GM21423 (cell line): ENCODE results near the gene HDGFL2.

Experiments
- ATAC-seq: cut with Tn5 transposase; IDR thresholded peaks from one replicate; pipeline ENCODE4 v1.9.1; 2021; ENCODE audit warnings: mild to moderate bottlenecking, moderate library complexity; ENCODE audit not compliant: unreplicated experiment

The HDGFL2 gene

DNA sequence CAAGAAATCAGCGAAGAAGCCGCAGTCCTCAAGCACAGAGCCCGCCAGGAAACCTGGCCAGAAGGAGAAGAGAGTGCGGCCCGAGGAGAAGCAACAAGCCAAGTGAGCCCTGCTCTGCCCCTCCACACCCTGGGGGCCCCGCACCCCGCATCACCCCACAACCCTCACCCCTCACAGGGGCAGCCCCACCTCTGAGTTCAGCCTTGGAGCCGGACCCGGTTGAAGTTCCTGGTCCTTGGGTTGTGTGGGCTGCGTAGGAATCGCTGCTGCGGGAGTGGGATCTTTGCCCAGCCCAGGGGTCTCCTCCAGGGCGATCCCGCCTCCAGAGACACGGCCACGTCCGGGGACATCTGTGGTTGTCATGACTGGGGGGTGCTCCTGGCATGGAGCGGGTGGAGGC lies 24.2 kb downstream of the HDGFL2 start:
- ATAC-seq = no peak

DNA sequence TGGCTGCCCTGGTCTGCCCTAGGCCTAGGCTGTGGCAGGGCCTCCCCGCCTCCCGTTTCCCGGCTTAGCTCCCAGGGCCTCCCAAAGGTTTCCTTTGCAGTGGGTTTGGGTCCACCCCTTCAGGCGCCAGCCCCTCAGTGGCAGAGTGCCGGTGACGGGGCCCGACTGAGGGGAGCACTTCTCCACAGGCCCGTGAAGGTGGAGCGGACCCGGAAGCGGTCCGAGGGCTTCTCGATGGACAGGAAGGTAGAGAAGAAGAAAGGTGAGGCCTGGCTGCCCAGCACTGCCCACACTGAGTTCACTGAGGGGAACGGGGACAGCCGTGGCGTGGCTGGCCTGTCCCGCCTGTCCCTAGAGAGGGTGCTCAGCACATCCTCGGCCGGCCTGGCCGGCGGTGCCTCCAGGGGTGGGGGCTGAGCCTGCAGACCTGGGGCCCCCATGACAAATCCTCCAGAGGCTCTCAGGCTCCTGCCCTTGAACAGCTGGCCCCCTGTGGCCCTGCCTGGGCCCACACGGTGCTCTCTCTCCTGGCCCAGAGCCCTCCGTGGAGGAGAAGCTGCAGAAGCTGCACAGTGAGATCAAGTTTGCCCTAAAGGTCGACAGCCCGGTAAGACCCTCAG lies 25.8 kb downstream of the HDGFL2 start:
- no peak for ATAC-seq

DNA sequence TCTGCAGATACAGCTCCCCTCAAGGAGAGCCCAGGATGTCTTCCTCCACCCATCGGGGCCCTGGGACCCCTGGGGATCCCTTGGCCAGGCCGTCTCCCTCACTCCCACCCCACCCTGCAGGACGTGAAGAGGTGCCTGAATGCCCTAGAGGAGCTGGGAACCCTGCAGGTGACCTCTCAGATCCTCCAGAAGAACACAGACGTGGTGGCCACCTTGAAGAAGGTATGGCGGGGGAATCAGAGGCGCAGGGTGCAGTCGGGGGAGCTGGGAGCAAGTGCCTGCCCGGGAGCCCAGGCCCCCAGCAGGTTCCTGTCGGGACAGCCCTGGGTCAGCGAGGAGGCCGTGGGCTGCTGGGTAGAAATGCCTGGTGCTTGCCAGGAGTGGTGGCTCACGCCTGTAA lies 26.6 kb downstream of the HDGFL2 start:
- no peak for ATAC-seq

DNA sequence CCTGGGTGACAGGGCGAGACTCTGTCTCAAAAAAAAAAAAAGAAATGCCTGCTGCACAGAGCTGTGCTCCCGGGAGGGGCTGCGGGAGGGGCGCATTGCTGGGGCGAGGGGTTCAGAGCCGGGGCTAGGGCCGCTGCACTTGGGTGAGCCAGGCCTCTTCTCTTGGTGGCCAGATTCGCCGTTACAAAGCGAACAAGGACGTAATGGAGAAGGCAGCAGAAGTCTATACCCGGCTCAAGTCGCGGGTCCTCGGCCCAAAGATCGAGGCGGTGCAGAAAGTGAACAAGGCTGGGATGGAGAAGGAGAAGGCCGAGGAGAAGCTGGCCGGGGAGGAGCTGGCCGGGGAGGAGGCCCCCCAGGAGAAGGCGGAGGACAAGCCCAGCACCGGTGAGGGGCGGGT lies 27.2 kb downstream of the HDGFL2 start:
- ATAC-seq = no peak

DNA sequence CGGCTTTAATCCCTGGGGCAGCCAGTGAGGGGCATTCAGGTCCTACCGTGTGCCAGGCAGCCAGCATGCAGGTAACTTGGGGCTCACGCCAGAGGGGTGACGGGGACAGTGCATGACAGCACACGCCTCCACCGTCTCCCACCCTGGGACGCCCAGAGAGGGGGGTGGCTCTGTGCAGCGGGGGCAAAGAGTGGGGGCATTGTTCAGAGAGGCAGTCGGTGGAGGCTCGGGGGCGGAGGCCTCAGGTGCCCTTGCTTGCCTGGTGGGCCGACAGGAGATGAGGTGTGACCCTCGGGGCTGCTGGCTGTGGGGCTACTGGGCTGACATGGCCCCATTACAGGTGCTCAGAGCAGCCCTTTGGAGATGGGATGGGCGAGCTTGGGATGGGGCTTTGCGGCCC lies 27.8 kb downstream of the HDGFL2 start:
- no peak for ATAC-seq

DNA sequence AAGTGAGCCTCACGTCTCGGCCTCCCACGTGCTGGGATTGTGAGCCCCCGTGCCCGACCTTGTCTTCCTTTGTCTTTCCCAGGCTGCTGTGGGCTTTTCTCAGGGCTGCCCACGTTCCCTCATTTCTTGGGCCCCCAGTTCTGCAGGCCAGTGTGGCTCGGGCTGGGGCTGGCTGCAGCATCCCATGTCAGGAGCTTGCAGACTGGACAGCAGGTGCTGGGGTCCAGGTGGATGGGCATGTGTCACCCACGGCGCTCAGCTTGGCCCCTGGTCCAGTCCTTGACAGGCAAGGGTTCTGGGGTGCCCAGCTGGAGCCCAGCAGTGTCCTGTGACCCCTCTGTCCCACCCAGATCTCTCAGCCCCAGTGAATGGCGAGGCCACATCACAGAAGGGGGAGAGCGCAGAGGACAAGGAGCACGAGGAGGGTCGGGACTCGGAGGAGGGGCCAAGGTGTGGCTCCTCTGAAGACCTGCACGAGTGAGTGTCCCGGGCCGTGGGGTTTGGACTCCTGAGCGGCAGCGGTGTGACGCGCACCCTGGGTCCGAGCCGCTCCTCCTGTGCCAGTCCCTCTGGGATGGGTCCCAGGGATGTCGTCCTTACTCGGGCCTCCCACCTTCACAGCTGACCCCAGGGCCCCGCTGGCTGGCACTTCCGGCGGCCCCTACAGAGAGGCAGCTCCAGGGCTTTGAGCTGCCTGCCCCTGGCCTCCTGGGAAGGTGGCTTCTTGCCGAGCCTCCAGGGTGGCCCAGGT lies 28.9 kb downstream of the HDGFL2 start:
- no peak for ATAC-seq

GRCh38 chr19:4501691-4502090 lies 29.6 kb downstream of the HDGFL2 start:
- no peak for ATAC-seq

GRCh38 chr19:4502282-4503131 lies 30.4 kb downstream of the HDGFL2 start:
- no peak for ATAC-seq

- ATAC-seq = no peak
These were observed 31.2 kb downstream of the HDGFL2 start for GRCh38 chr19:4503132-4503824.

GRCh38 chr19:4503825-4504170 lies 31.7 kb downstream of the HDGFL2 start:
- ATAC-seq = no peak

- ATAC-seq = no peak
These were observed 32.2 kb downstream of the HDGFL2 start for GRCh38 chr19:4504297-4504701.

- ATAC-seq = no peak
These were observed 32.9 kb downstream of the HDGFL2 start for GRCh38 chr19:4504891-4505569.

DNA sequence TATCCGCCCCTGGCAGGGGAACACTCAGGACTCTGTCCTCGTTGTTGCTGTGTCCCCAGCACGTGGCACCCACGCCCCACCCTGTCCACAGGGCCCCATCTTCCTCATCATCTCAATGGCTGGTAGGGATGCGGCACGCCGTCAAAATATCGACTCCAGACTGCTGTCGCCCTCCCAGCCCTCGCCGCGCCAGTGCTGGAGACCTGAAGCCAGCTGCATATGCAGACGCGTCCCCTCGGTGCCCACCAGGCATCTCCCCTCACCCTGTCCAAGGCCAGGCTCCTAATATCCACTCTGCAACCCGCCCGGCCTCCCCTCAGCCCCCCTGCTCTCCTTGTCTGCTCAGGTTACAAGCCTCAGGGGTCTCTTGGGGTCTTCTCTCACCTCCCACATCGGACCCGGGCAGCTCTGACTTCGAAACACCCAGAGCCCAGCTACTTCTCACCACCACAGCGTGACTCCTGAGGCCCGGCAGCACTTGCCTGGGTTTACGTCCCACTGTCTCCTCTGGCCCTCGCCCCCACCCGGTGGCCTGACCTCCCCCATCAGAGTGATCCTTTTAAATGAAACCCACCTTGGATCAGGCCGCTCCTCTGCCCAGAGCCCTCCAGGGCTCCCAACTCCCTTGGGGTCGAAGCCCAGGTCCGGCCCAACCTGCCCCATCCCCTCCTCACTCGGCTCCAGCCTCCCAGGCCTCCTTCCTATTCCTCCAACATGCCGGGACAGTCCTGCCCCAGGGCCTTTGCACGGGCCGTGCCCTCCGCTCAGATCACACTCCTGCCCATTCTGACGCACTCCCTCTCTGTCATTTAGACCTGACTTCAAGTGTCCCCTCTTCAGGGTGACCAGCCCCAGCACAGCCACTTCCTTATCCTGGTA lies 33.7 kb downstream of the HDGFL2 start:
- ATAC-seq = no peak

- ATAC-seq = no peak
These were observed 34.5 kb downstream of the HDGFL2 start for GRCh38 chr19:4506449-4507149.

GRCh38 chr19:4507150-4507452 lies 35.0 kb downstream of the HDGFL2 start:
- ATAC-seq = no peak

DNA sequence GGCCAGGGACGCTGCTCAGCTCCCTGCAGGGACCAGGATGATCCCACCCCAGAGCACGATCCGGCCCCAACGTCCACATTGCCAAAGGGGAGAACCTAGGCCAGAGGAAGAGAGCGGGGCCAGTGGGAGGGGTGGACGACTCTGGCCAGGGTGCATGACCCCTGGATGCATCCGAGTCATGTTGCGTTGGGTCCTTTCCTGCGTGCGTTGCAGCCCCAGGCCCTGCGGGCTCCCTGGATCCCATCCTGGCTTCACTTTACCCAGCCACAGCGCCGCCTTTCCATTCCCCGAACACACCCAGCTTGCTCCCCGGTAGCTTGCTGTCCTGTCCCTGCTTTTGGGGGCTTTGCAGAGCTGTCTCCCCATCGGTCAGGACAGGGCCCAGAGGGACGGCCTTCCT lies 35.7 kb downstream of the HDGFL2 start:
- no peak for ATAC-seq

DNA sequence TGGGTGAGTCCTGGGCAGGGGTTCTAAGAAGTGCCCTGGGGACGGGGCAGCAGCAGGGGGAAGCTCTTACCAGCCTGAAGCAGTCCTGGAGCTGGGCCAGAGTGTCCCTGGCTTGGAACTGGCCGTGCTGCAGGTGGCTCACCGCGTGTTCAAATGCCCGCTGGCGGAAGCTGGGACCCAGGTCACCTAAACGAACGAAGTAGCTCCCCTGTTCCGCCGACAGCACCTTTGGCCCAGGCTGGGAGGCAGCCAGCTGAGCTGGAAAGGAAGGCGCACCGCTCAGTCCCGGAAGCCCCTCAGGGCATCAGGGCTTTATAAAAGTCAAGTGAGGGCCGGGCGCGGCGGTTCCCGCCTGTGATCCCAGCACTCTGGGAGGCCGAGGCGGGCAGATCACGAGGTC lies 36.6 kb downstream of the HDGFL2 start:
- no peak for ATAC-seq

GRCh38 chr19:4510435-4511255 lies 38.5 kb downstream of the HDGFL2 start:
- no peak for ATAC-seq
